HepG2 (cell line): ENCODE measurements around the gene SCYL1. TPM values are rescaled to one million over a fixed set of nuclear protein-coding genes. Genes with fewer than 3 reads are reported as not detected.

Experiments used
- CBX5 ChIP-seq: sonication (generic); formaldehyde crosslinking; IDR thresholded peaks from 2 replicates; pipeline ENCODE4 v1.4.0; 2020; ENCODE audit warnings: missing genetic modification reagents, borderline replicate concordance
- DNMT1 ChIP-seq: sonication (generic); formaldehyde crosslinking; IDR thresholded peaks from 2 replicates; pipeline ENCODE4 v1.5.1; 2020; ENCODE audit warnings: mild to moderate bottlenecking, missing genetic modification reagents
- E2F2 ChIP-seq: sonication (generic); formaldehyde crosslinking; IDR thresholded peaks from 2 replicates; pipeline ENCODE4 v1.4.0; 2020; ENCODE audit warnings: missing genetic modification reagents, borderline replicate concordance
- HMG20B ChIP-seq: conservative IDR thresholded peaks from 2 replicates; pipeline ENCODE4 v1.6.1; 2016; ENCODE audit warnings: missing genetic modification reagents, missing compliant biosample characterization
- HNRNPH1 ChIP-seq: fragments of 200-400 bp; formaldehyde crosslinking; optimal IDR thresholded peaks from 2 replicates; pipeline ENCODE3; 2017; ENCODE audit warnings: mild to moderate bottlenecking, low read depth, low read length
- KDM1A ChIP-seq: IDR thresholded peaks from 2 replicates; pipeline ENCODE4 v1.6.1; 2016; ENCODE audit warnings: missing compliant biosample characterization
- NFE2L2 ChIP-seq: fragments of 150-350 bp; IDR thresholded peaks from 2 replicates; pipeline ENCODE4 v1.6.1; 2014; ENCODE audit warnings: low read length
- TSC22D2 ChIP-seq: sonication (generic); formaldehyde crosslinking; IDR thresholded peaks from 2 replicates; pipeline ENCODE4 v1.5.1; 2020; ENCODE audit warnings: missing genetic modification reagents, mild to moderate bottlenecking, borderline replicate concordance
- ZFP36L1 ChIP-seq: sonication (generic); formaldehyde crosslinking; IDR thresholded peaks from 2 replicates; pipeline ENCODE4 v1.8.0; 2022; ENCODE audit warnings: mild to moderate bottlenecking, missing genetic modification reagents, moderate library complexity
- ZMYM4 ChIP-seq: sonication (generic); formaldehyde crosslinking; IDR thresholded peaks from 2 replicates; pipeline ENCODE4 v1.8.1; 2023; ENCODE audit warnings: mild to moderate bottlenecking, missing genetic modification reagents
- ZNF101 ChIP-seq: sonication (generic); formaldehyde crosslinking; IDR thresholded peaks from 2 replicates; pipeline ENCODE4 v1.4.0; 2020; ENCODE audit warnings: mild to moderate bottlenecking, low read depth, missing genetic modification reagents, borderline replicate concordance
- ZNF121 ChIP-seq: sonication (generic); formaldehyde crosslinking; IDR thresholded peaks from 2 replicates; pipeline ENCODE4 v1.5.0; 2020; ENCODE audit warnings: mild to moderate bottlenecking, missing genetic modification reagents
- ZNF350 ChIP-seq: sonication (generic); formaldehyde crosslinking; IDR thresholded peaks from 2 replicates; pipeline ENCODE4 v1.4.0; 2020; ENCODE audit warnings: mild to moderate bottlenecking, low read depth, missing genetic modification reagents, borderline replicate concordance
- ZNF496 ChIP-seq: sonication (generic); formaldehyde crosslinking; IDR thresholded peaks from 2 replicates; pipeline ENCODE4 v1.8.1; 2023; ENCODE audit warnings: mild to moderate bottlenecking, moderate library complexity, missing genetic modification reagents; ENCODE audit not compliant: insufficient replicate concordance
- ZNF652 ChIP-seq: IDR thresholded peaks from 2 replicates; pipeline ENCODE4 v1.6.1; 2016; ENCODE audit warnings: low read depth, borderline replicate concordance
- polyA plus RNA-seq, 8 experiments: library from polyadenylated mRNA; depleted of rRNA in 3 of 8; stranded (reverse) in 7 of 8; unstranded in 1 of 8; fragments of >200 nt; fragmentation: Illumina TruSeq in 4 of 8; extraction: Trizol in 4 of 8; gene quantifications; 2 replicates each; pipeline versions ENCODE4 v1.2.1 to v1.2.3, GENCODE V29; 2011 to 2016; ENCODE audit warnings: low read depth in 4 of 8, missing spikeins in 1 of 8, mixed read lengths in 1 of 8; ENCODE audit not compliant: insufficient read depth in 1 of 8
- total RNA-seq, 5 experiments: library from RNA; depleted of rRNA; stranded (reverse); fragments of >200 nt; fragmentation: Illumina TruSeq; extraction: Trizol; gene quantifications; 2 replicates each; pipeline ENCODE4 v1.2.3, GENCODE V29; 2016; ENCODE audit warnings: low read depth in 1 of 5
- TF ChIP-seq, protein P1 (sequence below): sonication (generic); formaldehyde crosslinking; IDR thresholded peaks from 2 replicates; pipeline ENCODE4 v1.4.0; 2020; ENCODE audit warnings: missing genetic modification reagents
- TF ChIP-seq, protein P2 (sequence below): sonication (generic); formaldehyde crosslinking; IDR thresholded peaks from 2 replicates; pipeline ENCODE4 v1.5.1; 2020; ENCODE audit warnings: mild to moderate bottlenecking, missing genetic modification reagents, moderate library complexity
- TF ChIP-seq, protein P3 (sequence below): IDR thresholded peaks from 2 replicates; pipeline ENCODE4 v1.6.1; 2016; ENCODE audit warnings: low read depth, control low read depth

Gene SCYL1
- total and polyA plus RNA-seq, 2 of the 13 experiments (the other 11 are each of a cell fraction or from before 2014, with no cell fraction given) = 65.9 to 103 TPM

DNA sequence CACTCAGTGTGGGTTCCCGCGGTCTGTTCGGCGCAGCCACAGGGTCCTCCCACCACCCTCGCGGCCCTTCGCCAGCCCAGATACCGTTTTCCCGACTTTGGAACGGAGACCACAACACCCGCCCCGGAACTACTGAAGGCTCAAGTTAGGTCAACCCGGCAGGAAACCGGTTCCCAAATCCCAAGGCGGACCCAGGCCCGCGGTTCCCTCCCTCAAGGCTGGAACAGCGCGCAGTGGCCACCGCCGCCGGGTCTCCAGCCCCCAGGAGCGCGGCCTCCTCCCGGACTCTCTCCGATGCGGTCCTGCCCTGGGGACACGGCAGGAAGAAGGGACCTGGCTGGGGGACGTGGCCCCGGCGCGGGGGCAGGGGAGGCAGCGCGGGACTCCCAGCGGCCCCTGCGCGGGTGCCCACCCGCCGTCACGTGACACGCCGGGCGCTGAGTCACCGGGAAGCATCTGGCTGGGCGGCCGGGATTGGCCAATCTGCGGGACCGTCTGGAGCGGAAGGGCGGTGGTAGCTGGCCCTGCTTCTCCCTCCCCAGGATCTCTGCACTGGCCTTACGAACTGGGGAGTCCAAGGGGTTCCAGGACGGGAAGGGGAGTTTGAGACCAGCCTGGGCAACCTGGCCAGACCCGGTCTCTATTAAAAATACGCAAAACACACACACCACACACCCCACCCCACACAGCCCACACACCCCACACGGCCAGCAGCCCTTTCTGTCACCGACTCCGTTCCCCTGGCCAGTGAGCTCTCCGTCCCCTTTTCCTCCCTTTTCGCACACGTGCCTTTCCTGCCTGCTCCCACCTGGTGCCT is 47.5 kb upstream of the SCYL1 start (continued):
- TF ChIP-seq, protein P1, sequence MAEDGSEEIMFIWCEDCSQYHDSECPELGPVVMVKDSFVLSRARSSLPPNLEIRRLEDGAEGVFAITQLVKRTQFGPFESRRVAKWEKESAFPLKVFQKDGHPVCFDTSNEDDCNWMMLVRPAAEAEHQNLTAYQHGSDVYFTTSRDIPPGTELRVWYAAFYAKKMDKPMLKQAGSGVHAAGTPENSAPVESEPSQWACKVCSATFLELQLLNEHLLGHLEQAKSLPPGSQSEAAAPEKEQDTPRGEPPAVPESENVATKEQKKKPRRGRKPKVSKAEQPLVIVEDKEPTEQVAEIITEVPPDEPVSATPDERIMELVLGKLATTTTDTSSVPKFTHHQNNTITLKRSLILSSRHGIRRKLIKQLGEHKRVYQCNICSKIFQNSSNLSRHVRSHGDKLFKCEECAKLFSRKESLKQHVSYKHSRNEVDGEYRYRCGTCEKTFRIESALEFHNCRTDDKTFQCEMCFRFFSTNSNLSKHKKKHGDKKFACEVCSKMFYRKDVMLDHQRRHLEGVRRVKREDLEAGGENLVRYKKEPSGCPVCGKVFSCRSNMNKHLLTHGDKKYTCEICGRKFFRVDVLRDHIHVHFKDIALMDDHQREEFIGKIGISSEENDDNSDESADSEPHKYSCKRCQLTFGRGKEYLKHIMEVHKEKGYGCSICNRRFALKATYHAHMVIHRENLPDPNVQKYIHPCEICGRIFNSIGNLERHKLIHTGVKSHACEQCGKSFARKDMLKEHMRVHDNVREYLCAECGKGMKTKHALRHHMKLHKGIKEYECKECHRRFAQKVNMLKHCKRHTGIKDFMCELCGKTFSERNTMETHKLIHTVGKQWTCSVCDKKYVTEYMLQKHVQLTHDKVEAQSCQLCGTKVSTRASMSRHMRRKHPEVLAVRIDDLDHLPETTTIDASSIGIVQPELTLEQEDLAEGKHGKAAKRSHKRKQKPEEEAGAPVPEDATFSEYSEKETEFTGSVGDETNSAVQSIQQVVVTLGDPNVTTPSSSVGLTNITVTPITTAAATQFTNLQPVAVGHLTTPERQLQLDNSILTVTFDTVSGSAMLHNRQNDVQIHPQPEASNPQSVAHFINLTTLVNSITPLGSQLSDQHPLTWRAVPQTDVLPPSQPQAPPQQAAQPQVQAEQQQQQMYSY (CRISPR knock-in tag) = 0 out of 2 replicates have a peak, but pooled peaks have one; percentile 56
- TF ChIP-seq, protein P2, sequence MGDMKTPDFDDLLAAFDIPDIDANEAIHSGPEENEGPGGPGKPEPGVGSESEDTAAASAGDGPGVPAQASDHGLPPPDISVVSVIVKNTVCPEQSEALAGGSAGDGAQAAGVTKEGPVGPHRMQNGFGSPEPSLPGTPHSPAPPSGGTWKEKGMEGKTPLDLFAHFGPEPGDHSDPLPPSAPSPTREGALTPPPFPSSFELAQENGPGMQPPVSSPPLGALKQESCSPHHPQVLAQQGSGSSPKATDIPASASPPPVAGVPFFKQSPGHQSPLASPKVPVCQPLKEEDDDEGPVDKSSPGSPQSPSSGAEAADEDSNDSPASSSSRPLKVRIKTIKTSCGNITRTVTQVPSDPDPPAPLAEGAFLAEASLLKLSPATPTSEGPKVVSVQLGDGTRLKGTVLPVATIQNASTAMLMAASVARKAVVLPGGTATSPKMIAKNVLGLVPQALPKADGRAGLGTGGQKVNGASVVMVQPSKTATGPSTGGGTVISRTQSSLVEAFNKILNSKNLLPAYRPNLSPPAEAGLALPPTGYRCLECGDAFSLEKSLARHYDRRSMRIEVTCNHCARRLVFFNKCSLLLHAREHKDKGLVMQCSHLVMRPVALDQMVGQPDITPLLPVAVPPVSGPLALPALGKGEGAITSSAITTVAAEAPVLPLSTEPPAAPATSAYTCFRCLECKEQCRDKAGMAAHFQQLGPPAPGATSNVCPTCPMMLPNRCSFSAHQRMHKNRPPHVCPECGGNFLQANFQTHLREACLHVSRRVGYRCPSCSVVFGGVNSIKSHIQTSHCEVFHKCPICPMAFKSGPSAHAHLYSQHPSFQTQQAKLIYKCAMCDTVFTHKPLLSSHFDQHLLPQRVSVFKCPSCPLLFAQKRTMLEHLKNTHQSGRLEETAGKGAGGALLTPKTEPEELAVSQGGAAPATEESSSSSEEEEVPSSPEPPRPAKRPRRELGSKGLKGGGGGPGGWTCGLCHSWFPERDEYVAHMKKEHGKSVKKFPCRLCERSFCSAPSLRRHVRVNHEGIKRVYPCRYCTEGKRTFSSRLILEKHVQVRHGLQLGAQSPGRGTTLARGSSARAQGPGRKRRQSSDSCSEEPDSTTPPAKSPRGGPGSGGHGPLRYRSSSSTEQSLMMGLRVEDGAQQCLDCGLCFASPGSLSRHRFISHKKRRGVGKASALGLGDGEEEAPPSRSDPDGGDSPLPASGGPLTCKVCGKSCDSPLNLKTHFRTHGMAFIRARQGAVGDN (CRISPR knock-in tag) = peak; percentile 96
- TF ChIP-seq, protein P3, sequence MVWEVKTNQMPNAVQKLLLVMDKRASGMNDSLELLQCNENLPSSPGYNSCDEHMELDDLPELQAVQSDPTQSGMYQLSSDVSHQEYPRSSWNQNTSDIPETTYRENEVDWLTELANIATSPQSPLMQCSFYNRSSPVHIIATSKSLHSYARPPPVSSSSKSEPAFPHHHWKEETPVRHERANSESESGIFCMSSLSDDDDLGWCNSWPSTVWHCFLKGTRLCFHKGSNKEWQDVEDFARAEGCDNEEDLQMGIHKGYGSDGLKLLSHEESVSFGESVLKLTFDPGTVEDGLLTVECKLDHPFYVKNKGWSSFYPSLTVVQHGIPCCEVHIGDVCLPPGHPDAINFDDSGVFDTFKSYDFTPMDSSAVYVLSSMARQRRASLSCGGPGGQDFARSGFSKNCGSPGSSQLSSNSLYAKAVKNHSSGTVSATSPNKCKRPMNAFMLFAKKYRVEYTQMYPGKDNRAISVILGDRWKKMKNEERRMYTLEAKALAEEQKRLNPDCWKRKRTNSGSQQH = peak; percentile 87; the same call in 1 of the 2 replicates
- TF ChIP-seq HNRNPH1 = no peak
- peak; percentile 36; the same call in 1 of the 2 replicates for TF ChIP-seq NFE2L2
- no peak for TF ChIP-seq KDM1A (CRISPR knock-in tag)
- TF ChIP-seq ZNF652 (CRISPR knock-in tag) = no peak; the same call in 1 of the 2 replicates
- no peak for TF ChIP-seq ZFP36L1 (CRISPR knock-in tag)
- TF ChIP-seq CBX5 (CRISPR knock-in tag) = no peak
- peak; percentile 69; the same call in 1 of the 2 replicates for TF ChIP-seq ZMYM4 (CRISPR knock-in tag)
- peak; percentile 55 for TF ChIP-seq ZNF350 (CRISPR knock-in tag)
- TF ChIP-seq E2F2 (CRISPR knock-in tag) = no peak; the same call in 1 of the 2 replicates
- TF ChIP-seq DNMT1 (CRISPR knock-in tag) = no peak; the same call in 1 of the 2 replicates
- no peak for TF ChIP-seq ZNF496 (CRISPR knock-in tag)
- no peak for TF ChIP-seq ZNF121 (CRISPR knock-in tag)
- peak; percentile 64; the same call in 1 of the 2 replicates for TF ChIP-seq TSC22D2
- no peak for TF ChIP-seq ZNF101 (CRISPR knock-in tag)
- TF ChIP-seq HMG20B (CRISPR knock-in tag) = 0 out of 2 replicates have a peak, but pooled peaks have one; percentile 55
